Nephron progenitor cell (in vitro differentiated cells): ENCODE results near the gene TXNL4A.

ENCODE experiments used
- DNase-seq: peaks from one replicate; pipeline ENCODE4 v3.0.0; 2021
- H3K27ac Mint-ChIP-seq: 2 replicates; pipeline ENCODE4 v1.8.0; 2021; ENCODE audit warnings: mild to moderate bottlenecking, moderate library complexity, mixed read lengths
- H3K27me3 Mint-ChIP-seq: 2 replicates; pipeline ENCODE4 v1.8.0; 2021; ENCODE audit warnings: mild to moderate bottlenecking, low read depth, mixed read lengths; ENCODE audit not compliant: poor library complexity
- H3K36me3 Mint-ChIP-seq: 2 replicates; pipeline ENCODE4 v1.8.0; 2021; ENCODE audit warnings: low read depth, mixed read lengths
- H3K4me1 Mint-ChIP-seq: 2 replicates; pipeline ENCODE4 v1.8.0; 2021; ENCODE audit warnings: mixed read lengths
- H3K4me3 Mint-ChIP-seq: 2 replicates; pipeline ENCODE4 v1.8.0; 2021; ENCODE audit warnings: mild to moderate bottlenecking, moderate library complexity, mixed read lengths
- H3K9me3 Mint-ChIP-seq: 2 replicates; pipeline ENCODE4 v1.8.0; 2021; ENCODE audit warnings: mild to moderate bottlenecking, moderate library complexity, mixed read lengths
- CTCF ChIP-seq: fragments of 200-600 bp; sonication (generic); IDR thresholded peaks from 2 replicates; pipeline ENCODE4 v1.5.0; 2021; ENCODE audit warnings: antibody characterized with exemption

The TXNL4A gene

GRCh38 chr18:79934311-79935097 lies 53.9 kb downstream of the TXNL4A start:
- DNase-seq: no peak
- peaks cover 12% of the 10 kb centered on the region for H3K4me1 Mint-ChIP-seq
- H3K27ac Mint-ChIP-seq: no peak overlapping the region
- H3K36me3 Mint-ChIP-seq: peaks cover 96% of the 10 kb centered on the region
- peaks cover 80% of the 10 kb centered on the region for H3K9me3 Mint-ChIP-seq
- TF ChIP-seq CTCF: no peak
- H3K4me3 Mint-ChIP-seq: no peak overlapping the region
- no peaks in the 10 kb centered on the region for H3K27me3 Mint-ChIP-seq

GRCh38 chr18:79933765-79934164 lies 54.6 kb downstream of the TXNL4A start:
- H3K4me3 Mint-ChIP-seq: no peak overlapping the region
- no peak overlapping the region for H3K27ac Mint-ChIP-seq
- H3K36me3 Mint-ChIP-seq: peaks cover 96% of the 10 kb centered on the region
- no peak for TF ChIP-seq CTCF
- H3K27me3 Mint-ChIP-seq: no peaks in the 10 kb centered on the region
- peaks cover 87% of the 10 kb centered on the region for H3K9me3 Mint-ChIP-seq
- DNase-seq: no peak
- peaks cover 12% of the 10 kb centered on the region for H3K4me1 Mint-ChIP-seq

GRCh38 chr18:79932907-79933306 lies 55.5 kb downstream of the TXNL4A start:
- Mint-ChIP-seq H3K4me1 (peaks cover 12% of the 10 kb centered on the region), H3K36me3 (peaks cover 99% of the 10 kb centered on the region), H3K27ac (no peak overlapping the region)

GRCh38 chr18:79931475-79931874 lies 56.9 kb downstream of the TXNL4A start:
- peaks cover 80% of the 10 kb centered on the region for H3K9me3 Mint-ChIP-seq
- H3K4me3 Mint-ChIP-seq: no peak overlapping the region
- no peak for TF ChIP-seq CTCF
- DNase-seq: no peak
- H3K27ac Mint-ChIP-seq: no peak overlapping the region
- H3K27me3 Mint-ChIP-seq: no peaks in the 10 kb centered on the region
- H3K36me3 Mint-ChIP-seq: peaks cover 98% of the 10 kb centered on the region
- peaks cover 12% of the 10 kb centered on the region for H3K4me1 Mint-ChIP-seq

More at GRCh38 chr18:79932907-79933306, 55.5 kb downstream of the TXNL4A start:
- no peak for DNase-seq
- Mint-ChIP-seq H3K9me3 (peaks cover 93% of the 10 kb centered on the region), H3K27me3 (no peaks in the 10 kb centered on the region), H3K4me3 (no peak overlapping the region)
- TF ChIP-seq CTCF: no peak

- no peak overlapping the region for H3K4me3 Mint-ChIP-seq
- H3K27me3 Mint-ChIP-seq: no peaks in the 10 kb centered on the region
- no peak for DNase-seq
- no peak overlapping the region for H3K27ac Mint-ChIP-seq
- peaks cover 97% of the 10 kb centered on the region for H3K36me3 Mint-ChIP-seq
- peaks cover 20% of the 10 kb centered on the region for H3K4me1 Mint-ChIP-seq
- TF ChIP-seq CTCF: no peak
- peaks cover 69% of the 10 kb centered on the region for H3K9me3 Mint-ChIP-seq
Measured at GRCh38 chr18:79930020-79930642, 58.2 kb downstream of the TXNL4A start.
